Liver (tissue), 9 donors: ENCODE results near the gene ITGA11. TPM values are rescaled to one million over a fixed set of nuclear protein-coding genes. Genes with fewer than 3 reads are reported as not detected.

ENCODE experiments used
- DNase-seq: peaks from one replicate; pipeline ENCODE4 v3.0.0-alpha.2; 2017; ENCODE audit warnings: low spot score
- H3K27ac ChIP-seq, 2 donors: one replicate each; pipeline ENCODE4 v1.7.0; 2013; ENCODE audit warnings: inconsistent platforms in 2 of 2, low read length in 2 of 2, control low read depth in 1 of 2, low read depth in 1 of 2, mild to moderate bottlenecking in 1 of 2
- H3K27me3 ChIP-seq, 4 donors: one replicate each; pipeline versions ENCODE4 v1.6.1 to v1.7.0; 2013; ENCODE audit warnings: low read length in 3 of 4, inconsistent platforms in 1 of 4, mild to moderate bottlenecking in 1 of 4, moderate library complexity in 1 of 4; ENCODE audit not compliant: control insufficient read depth in 4 of 4, insufficient read depth in 4 of 4
- H3K36me3 ChIP-seq, 4 donors: one replicate each; pipeline versions ENCODE4 v1.6.1 to v1.7.0; 2013; ENCODE audit warnings: low read length in 3 of 4, mild to moderate bottlenecking in 3 of 4, low read depth in 1 of 4, moderate library complexity in 1 of 4; ENCODE audit not compliant: control insufficient read depth in 4 of 4, insufficient read depth in 3 of 4
- H3K4me1 ChIP-seq, 4 donors: one replicate each; pipeline versions ENCODE4 v1.6.1 to v1.7.0; 2013; ENCODE audit warnings: low read length in 3 of 4, mild to moderate bottlenecking in 3 of 4, moderate library complexity in 1 of 4; ENCODE audit not compliant: control insufficient read depth in 4 of 4, insufficient read depth in 4 of 4
- H3K4me3 ChIP-seq, 3 donors: one replicate each; pipeline versions ENCODE4 v1.6.1 to v1.7.0; 2013; ENCODE audit warnings: low read length in 3 of 3, control low read depth in 1 of 3, low read depth in 1 of 3, mild to moderate bottlenecking in 1 of 3
- H3K9ac ChIP-seq, 2 donors: one replicate each; pipeline ENCODE4 v1.7.0; 2013; ENCODE audit warnings: low read length in 2 of 2, mild to moderate bottlenecking in 2 of 2, moderate library complexity in 2 of 2, control low read depth in 1 of 2, low read depth in 1 of 2
- H3K9me3 ChIP-seq, 4 donors: one replicate each; pipeline versions ENCODE4 v1.6.1 to v1.7.0; 2013; ENCODE audit warnings: low read length in 3 of 4; ENCODE audit not compliant: control insufficient read depth in 4 of 4
- EGR1 ChIP-seq, 2 donors: IDR thresholded peaks; 2 replicates each; pipeline ENCODE4 v1.6.1; 2016 to 2018; ENCODE audit warnings: antibody characterized with exemption in 2 of 2, low read depth in 2 of 2
- FOXA1 ChIP-seq: IDR thresholded peaks from 2 replicates; pipeline ENCODE4 v1.6.1; 2016; ENCODE audit warnings: antibody characterized with exemption
- FOXA2 ChIP-seq: IDR thresholded peaks from 2 replicates; pipeline ENCODE4 v1.6.1; 2016; ENCODE audit warnings: antibody characterized with exemption
- GABPA ChIP-seq, 2 donors: IDR thresholded peaks in 1 of 2; conservative IDR thresholded peaks in 1 of 2; 2 replicates each; pipeline ENCODE4 v1.6.1; 2016; ENCODE audit warnings: antibody characterized with exemption in 2 of 2, mild to moderate bottlenecking in 1 of 2, moderate library complexity in 1 of 2
- HNF4G ChIP-seq: IDR thresholded peaks from 2 replicates; pipeline ENCODE4 v1.6.1; 2016; ENCODE audit warnings: antibody characterized with exemption
- JUND ChIP-seq, 2 donors: IDR thresholded peaks; 2 replicates each; pipeline ENCODE4 v1.6.1; 2016; ENCODE audit warnings: antibody characterized with exemption in 2 of 2
- NR2F2 ChIP-seq: IDR thresholded peaks from 2 replicates; pipeline ENCODE4 v1.6.1; 2016; ENCODE audit warnings: antibody characterized with exemption
- RAD21 ChIP-seq, 2 donors: IDR thresholded peaks; 2 replicates each; pipeline ENCODE4 v1.6.1; 2016; ENCODE audit warnings: antibody characterized with exemption in 2 of 2, mild to moderate bottlenecking in 2 of 2
- SP1 ChIP-seq: IDR thresholded peaks from 2 replicates; pipeline ENCODE4 v1.6.1; 2018; ENCODE audit warnings: antibody characterized with exemption, mild to moderate bottlenecking
- TAF1 ChIP-seq: conservative IDR thresholded peaks from 2 replicates; pipeline ENCODE4 v1.6.1; 2016; ENCODE audit warnings: antibody characterized with exemption, mild to moderate bottlenecking
- YY1 ChIP-seq: IDR thresholded peaks from 2 replicates; pipeline ENCODE4 v1.6.1; 2016; ENCODE audit warnings: antibody characterized with exemption, mild to moderate bottlenecking
- WGBS: extraction: QIAGEN DNeasy Blood & Tissue Kit; methylation state at CpG from one replicate; pipeline ENCODE4 v1.1.7; 2013; 5-methylcytosine and 5-hydroxymethylcytosine counted together
- polyA plus RNA-seq, 2 donors: library from polyadenylated mRNA; stranded (reverse) in 1 of 2; unstranded in 1 of 2; fragments of 200-250 nt in 1 of 2; fragments of >200 nt in 1 of 2; fragmentation: Nextera tagmentation in 1 of 2; extraction: Ambion mirVana in 1 of 2; gene quantifications; one replicate each; pipeline versions ENCODE4 v1.2.1 to v1.2.3, GENCODE V29; 2013 to 2015
- total RNA-seq, 2 donors: library from RNA; depleted of rRNA; stranded (reverse); fragments of >200 nt; gene quantifications; one replicate each; pipeline ENCODE4 v1.2.3, GENCODE V29; 2014
- TF ChIP-seq, protein P1 (sequence below): fragments of 150-350 bp; IDR thresholded peaks from 2 replicates; pipeline ENCODE4 v1.5.1; 2017; ENCODE audit warnings: improper control_type of control experiment, low read depth, low read length; ENCODE audit not compliant: missing input control
- TF ChIP-seq, protein P2 (sequence below): IDR thresholded peaks from 2 replicates; pipeline ENCODE4 v1.6.1; 2016; ENCODE audit warnings: antibody characterized with exemption
- TF ChIP-seq, protein P3 (sequence below): IDR thresholded peaks from 2 replicates; pipeline ENCODE4 v1.6.1; 2016; ENCODE audit warnings: antibody characterized with exemption
- TF ChIP-seq, protein P4 (sequence below): IDR thresholded peaks from 2 replicates; pipeline ENCODE4 v1.6.1; 2016; ENCODE audit warnings: antibody characterized with exemption
- TF ChIP-seq, protein P5 (sequence below): IDR thresholded peaks from 2 replicates; pipeline ENCODE4 v1.6.1; 2016; ENCODE audit warnings: antibody characterized with exemption, mild to moderate bottlenecking
- donor health status: healthy.
- donor health status: healthy.
- donor health status: healthy.
- donor health status: healthy.
- donor health status: healthy.

Gene ITGA11
- total and polyA plus RNA-seq, 4 donors = 0.32 to 1.0 (median 0.67) TPM

DNA sequence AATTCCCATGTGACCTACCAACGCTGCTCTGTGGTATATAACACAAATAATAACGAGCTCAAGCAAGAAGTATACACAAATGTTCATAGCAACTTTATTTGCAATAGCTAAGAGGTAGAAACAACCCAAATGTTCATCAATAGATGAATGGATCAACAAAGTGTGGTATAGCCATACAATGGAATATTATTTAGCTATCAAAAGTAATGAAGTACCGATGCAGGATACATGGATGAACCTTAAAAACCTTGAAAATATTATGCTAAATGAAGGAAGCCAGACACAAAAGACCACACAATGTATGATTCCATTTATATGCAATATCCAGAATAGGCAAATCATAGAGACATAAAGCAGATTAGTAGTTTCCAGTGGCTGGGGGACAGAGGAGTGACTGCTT is 170.0 kb downstream of the ITGA11 start (continued):
- TF ChIP-seq, protein P1, sequence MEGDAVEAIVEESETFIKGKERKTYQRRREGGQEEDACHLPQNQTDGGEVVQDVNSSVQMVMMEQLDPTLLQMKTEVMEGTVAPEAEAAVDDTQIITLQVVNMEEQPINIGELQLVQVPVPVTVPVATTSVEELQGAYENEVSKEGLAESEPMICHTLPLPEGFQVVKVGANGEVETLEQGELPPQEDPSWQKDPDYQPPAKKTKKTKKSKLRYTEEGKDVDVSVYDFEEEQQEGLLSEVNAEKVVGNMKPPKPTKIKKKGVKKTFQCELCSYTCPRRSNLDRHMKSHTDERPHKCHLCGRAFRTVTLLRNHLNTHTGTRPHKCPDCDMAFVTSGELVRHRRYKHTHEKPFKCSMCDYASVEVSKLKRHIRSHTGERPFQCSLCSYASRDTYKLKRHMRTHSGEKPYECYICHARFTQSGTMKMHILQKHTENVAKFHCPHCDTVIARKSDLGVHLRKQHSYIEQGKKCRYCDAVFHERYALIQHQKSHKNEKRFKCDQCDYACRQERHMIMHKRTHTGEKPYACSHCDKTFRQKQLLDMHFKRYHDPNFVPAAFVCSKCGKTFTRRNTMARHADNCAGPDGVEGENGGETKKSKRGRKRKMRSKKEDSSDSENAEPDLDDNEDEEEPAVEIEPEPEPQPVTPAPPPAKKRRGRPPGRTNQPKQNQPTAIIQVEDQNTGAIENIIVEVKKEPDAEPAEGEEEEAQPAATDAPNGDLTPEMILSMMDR = no peak
- TF ChIP-seq FOXA1 (no peak), TAF1 (no peak), JUND (IDR thresholded peaks at IDR 0.05) (no peak), RAD21 (IDR thresholded peaks at IDR 0.05) (no peak)

DNA sequence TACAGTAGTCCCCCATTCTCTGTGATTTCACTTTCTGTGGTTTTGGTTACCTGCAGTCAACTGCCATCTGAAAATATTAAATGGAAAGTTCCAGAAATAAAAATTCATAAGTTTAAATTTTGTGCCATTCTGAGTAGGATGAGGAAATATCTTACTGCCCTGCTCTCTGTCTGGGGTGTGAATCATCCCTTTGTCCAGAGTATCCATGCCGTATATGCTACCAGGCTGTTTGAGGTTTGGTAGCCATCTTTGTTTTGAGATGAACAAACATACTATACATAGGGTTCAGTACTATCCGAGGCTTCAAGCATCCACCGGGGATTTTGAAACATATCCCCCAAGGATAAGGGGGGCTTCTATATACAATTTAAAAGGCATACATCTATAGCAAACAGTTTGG is 170.7 kb downstream of the ITGA11 start:
- DNase-seq = no peak
- 94% methylated on average over 3 of the region's 3 CpGs for WGBS
- H3K36me3 ChIP-seq = no peaks in the 10 kb centered on the region
- no peaks in the 10 kb centered on the region for H3K27me3 ChIP-seq
- peaks cover 0 to 11% (median 6%) of the 10 kb centered on the region in 4 donors for H3K4me1 ChIP-seq
- TF ChIP-seq EGR1 (IDR thresholded peaks at IDR 0.05; ENCODE audit: low read depth in 2 of 2) (no peak), TAF1 (no peak), FOXA2 (no peak), JUND (IDR thresholded peaks at IDR 0.05) (no peak), GABPA (IDR thresholded peaks at IDR 0.05 in 1 of 2, conservative IDR thresholded peaks at IDR 0.05 in 1 of 2) (no peak), YY1 (no peak), RAD21 (IDR thresholded peaks at IDR 0.05) (no peak)
- TF ChIP-seq, protein P2, sequence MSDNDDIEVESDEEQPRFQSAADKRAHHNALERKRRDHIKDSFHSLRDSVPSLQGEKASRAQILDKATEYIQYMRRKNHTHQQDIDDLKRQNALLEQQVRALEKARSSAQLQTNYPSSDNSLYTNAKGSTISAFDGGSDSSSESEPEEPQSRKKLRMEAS = no peak
- TF ChIP-seq, protein P3, sequence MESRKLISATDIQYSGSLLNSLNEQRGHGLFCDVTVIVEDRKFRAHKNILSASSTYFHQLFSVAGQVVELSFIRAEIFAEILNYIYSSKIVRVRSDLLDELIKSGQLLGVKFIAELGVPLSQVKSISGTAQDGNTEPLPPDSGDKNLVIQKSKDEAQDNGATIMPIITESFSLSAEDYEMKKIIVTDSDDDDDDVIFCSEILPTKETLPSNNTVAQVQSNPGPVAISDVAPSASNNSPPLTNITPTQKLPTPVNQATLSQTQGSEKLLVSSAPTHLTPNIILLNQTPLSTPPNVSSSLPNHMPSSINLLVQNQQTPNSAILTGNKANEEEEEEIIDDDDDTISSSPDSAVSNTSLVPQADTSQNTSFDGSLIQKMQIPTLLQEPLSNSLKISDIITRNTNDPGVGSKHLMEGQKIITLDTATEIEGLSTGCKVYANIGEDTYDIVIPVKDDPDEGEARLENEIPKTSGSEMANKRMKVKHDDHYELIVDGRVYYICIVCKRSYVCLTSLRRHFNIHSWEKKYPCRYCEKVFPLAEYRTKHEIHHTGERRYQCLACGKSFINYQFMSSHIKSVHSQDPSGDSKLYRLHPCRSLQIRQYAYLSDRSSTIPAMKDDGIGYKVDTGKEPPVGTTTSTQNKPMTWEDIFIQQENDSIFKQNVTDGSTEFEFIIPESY = no peak
- TF ChIP-seq, protein P4, sequence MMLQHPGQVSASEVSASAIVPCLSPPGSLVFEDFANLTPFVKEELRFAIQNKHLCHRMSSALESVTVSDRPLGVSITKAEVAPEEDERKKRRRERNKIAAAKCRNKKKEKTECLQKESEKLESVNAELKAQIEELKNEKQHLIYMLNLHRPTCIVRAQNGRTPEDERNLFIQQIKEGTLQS = no peak
- TF ChIP-seq, protein P5, sequence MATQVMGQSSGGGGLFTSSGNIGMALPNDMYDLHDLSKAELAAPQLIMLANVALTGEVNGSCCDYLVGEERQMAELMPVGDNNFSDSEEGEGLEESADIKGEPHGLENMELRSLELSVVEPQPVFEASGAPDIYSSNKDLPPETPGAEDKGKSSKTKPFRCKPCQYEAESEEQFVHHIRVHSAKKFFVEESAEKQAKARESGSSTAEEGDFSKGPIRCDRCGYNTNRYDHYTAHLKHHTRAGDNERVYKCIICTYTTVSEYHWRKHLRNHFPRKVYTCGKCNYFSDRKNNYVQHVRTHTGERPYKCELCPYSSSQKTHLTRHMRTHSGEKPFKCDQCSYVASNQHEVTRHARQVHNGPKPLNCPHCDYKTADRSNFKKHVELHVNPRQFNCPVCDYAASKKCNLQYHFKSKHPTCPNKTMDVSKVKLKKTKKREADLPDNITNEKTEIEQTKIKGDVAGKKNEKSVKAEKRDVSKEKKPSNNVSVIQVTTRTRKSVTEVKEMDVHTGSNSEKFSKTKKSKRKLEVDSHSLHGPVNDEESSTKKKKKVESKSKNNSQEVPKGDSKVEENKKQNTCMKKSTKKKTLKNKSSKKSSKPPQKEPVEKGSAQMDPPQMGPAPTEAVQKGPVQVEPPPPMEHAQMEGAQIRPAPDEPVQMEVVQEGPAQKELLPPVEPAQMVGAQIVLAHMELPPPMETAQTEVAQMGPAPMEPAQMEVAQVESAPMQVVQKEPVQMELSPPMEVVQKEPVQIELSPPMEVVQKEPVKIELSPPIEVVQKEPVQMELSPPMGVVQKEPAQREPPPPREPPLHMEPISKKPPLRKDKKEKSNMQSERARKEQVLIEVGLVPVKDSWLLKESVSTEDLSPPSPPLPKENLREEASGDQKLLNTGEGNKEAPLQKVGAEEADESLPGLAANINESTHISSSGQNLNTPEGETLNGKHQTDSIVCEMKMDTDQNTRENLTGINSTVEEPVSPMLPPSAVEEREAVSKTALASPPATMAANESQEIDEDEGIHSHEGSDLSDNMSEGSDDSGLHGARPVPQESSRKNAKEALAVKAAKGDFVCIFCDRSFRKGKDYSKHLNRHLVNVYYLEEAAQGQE = no peak
- H3K4me3 ChIP-seq = no peak overlapping the region
- H3K27ac ChIP-seq = no peak overlapping the region
- no peaks in the 10 kb centered on the region for H3K9me3 ChIP-seq
- no peak overlapping the region for H3K9ac ChIP-seq

DNA sequence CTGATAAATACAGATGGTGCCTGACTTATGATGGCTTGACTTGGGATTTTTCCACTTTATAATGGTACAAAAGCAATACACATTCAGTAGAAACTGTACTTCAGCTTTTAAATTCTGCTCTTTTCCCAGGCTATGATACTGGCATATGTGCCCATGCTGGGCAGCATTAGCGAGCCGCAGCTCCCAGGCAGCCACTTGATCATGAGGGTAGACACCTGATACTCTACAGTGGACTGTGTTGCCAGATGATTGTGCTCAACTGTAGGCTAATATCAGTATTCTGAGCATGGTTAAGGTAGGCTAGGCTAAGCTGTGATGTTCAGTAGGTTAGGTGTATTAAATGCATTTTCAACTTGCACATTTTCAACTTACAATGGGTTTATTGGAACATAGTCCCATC is 172.1 kb downstream of the ITGA11 start:
- H3K9me3 ChIP-seq = no peaks in the 10 kb centered on the region
- H3K27ac ChIP-seq = no peak overlapping the region
- no peaks in the 10 kb centered on the region for H3K27me3 ChIP-seq
- H3K4me3 ChIP-seq = no peak overlapping the region
- H3K9ac ChIP-seq = no peak overlapping the region
- no peak for DNase-seq
- WGBS = 93% methylated on average over 2 of the region's 2 CpGs
- no peaks in the 10 kb centered on the region for H3K36me3 ChIP-seq
- peaks cover 0 to 12% (median 7%) of the 10 kb centered on the region in 4 donors for H3K4me1 ChIP-seq
- TF ChIP-seq, protein P3 = no peak
- no peak for TF ChIP-seq TAF1
- TF ChIP-seq, protein P1 = no peak
- TF ChIP-seq YY1 = no peak
- TF ChIP-seq EGR1 (IDR thresholded peaks at IDR 0.05; ENCODE audit: low read depth in 2 of 2) = no peak
- TF ChIP-seq SP1 = no peak
- no peak for TF ChIP-seq NR2F2
- TF ChIP-seq FOXA2 = no peak
- TF ChIP-seq HNF4G = no peak
